GM12874 (cell line): ENCODE data around the gene AKAP6.

ENCODE experiments used
- CTCF ChIP-seq: IDR thresholded peaks from 2 replicates; pipeline ENCODE4 v1.5.1; 2011; ENCODE audit warnings: low read depth, mild to moderate bottlenecking, control low read depth, low read length, moderate library complexity; ENCODE audit not compliant: insufficient read depth

AKAP6 gene

GRCh38 chr14:32319368-32320049, 9.6 kb upstream of the AKAP6 start:
- no peak for TF ChIP-seq CTCF

- TF ChIP-seq CTCF, result no peak
Observed at GRCh38 chr14:32324601-32325000, 4.5 kb upstream of the AKAP6 start.

DNA sequence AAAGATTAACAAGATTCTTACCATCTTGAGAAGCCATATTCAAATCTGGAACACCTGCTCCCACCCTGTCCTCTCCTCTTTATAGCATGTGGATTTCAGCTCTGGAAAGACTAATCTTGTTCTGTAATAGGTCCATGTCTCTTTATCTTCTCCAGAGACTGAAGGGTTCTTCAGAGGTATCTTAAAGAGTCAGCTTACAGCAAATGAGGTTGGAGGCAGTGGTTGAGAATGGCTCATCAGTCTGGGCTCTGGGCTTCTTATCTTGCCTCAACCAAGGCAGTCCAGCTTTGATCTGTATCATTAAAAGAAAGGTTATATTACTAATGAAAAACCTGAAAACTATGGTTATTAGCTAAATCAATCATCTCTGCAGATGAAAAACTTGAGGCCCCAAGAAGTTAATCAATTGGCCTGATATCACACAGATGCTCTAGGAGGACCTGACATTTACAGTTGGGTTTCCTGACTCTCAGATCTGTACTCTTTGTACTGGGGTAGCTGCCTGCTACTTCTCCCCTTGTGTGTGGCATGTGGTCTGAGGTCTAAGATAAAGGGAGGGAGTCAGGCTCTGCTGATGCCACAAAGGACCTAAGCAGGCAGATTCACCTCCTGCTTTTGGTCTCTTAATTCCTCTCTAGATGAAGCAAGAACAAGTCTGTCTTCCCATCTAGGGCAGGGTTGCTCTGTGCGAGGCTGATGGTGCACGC, 1.7 kb upstream of the AKAP6 start:
- no peak for TF ChIP-seq CTCF

- no peak for TF ChIP-seq CTCF
Observed at GRCh38 chr14:32329690-32330285, 690 bp downstream of the AKAP6 start.

DNA sequence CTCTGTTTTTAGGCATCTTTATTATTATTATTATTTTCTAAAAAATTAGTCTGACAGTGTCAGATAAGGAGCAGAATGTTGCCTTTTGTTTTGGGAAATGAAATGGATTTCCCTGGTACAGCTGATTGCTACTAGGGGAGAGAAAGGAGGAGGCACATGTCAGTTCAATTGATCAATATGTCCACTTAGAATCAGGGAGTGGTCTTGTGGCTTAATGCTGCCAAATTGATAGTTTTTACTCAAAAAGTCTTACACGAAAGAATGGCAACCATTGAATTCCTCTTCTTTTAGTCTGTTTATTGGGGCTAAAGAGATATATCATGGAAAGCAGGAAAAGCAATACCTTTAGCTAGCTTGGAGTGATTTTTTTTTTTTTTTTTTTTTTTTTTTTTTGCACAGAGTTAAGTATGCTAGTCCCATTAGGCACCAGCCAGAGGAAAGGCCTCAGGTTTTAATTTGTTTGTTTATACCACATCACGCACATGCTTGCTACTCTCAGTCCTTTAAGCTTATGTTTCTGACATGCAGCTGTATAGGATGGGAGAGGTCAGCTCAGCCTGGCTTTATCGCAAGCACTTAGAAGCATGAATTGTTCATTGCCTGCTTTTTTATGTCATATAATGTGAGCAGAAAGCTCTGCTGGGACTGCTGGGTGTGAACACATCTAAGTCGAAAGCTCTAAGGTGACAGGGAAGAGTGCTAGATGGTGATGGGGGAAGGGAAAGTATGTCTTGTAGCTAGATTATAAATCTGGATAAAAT, 1.4 kb downstream of the AKAP6 start:
- no peak for TF ChIP-seq CTCF

GRCh38 chr14:32331206-32331605, 2.1 kb downstream of the AKAP6 start:
- no peak for TF ChIP-seq CTCF
